ENCODE measurements around the gene CD200R1L. TPM values are rescaled to one million over a fixed set of nuclear protein-coding genes. Genes with fewer than 3 reads are reported as not detected.
"Not testable (repeated sequence)": the region's sequence is repeated elsewhere in the genome, so short reads cannot be mapped to it uniquely, and the experiment has no call there.

CD200R1L gene, protein sequence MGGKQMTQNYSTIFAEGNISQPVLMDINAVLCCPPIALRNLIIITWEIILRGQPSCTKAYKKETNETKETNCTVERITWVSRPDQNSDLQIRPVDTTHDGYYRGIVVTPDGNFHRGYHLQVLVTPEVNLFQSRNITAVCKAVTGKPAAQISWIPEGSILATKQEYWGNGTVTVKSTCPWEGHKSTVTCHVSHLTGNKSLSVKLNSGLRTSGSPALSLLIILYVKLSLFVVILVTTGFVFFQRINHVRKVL
- not detected in 2 replicates for total RNA-seq

DNA sequence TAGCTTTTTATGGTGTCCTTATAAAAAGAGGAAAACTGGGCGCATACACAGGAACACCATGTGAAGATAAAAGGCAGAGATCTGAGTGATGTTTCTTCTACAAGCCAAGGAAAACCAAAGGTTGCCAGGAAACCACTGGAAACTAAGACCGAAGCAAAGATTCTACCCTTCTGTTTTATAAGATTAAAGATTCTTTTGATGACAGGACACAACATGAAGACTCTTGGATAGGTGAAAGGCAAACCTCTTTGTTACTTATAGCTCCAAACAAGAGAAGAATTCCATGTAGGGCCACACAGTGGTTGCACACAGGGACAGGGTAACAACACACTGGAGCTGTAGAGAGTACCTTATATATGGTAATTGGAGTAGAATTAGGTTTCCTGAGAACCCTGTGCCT lies at the start of gene CD200R1L:
Gene CD200R1L (minus strand): TSS at position 101 of the 400 bp plus-strand sequence. CDS start 17,497 bp downstream, outside the sequence.
- DNase-seq (ENCODE audit: low read depth, low spot score) = no peak

DNA sequence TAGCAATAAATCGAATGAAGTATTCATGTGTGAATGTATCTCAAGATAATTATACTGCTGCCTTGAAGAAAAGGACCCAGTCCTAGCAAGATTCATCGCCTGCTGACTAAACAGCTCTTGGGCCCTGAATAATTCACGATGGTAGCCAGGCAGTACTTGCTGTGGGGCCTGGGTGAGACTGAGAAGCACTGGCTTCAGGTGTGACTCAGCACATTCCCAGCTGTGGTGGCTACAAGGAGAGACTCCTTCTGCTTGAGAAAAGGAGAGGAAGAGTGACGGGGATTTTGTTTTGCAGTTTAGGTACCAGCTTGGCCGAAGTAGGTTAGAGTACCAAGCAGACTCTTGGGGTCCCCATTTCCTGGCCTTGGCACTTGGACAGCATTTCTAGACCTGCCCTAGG lies 47.6 kb upstream of the CD200R1L start:
- DNase-seq (ENCODE audit: low read depth, low spot score) = no peak

DNA sequence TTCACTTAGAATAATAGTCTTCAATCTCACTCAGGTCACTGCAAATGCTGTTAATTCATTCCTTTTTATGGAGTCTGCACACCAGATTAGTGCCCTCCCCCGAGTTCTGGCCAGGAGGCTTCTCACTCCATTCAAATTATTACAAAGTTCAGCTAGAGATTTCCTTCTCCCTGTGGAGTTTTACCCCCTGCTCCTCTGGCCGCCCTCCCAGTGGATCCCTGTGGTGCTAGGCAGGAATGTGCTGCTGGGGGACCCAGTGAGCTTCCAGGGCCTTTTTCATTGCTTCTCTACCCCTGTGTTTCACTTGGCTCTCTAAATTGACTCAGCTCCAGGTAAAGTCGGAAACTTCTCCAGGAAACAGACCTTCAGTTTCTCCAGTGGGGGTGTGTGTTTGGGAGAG lies 42.7 kb upstream of the CD200R1L start:
- no peak for DNase-seq (ENCODE audit: low read depth, low spot score)

DNA sequence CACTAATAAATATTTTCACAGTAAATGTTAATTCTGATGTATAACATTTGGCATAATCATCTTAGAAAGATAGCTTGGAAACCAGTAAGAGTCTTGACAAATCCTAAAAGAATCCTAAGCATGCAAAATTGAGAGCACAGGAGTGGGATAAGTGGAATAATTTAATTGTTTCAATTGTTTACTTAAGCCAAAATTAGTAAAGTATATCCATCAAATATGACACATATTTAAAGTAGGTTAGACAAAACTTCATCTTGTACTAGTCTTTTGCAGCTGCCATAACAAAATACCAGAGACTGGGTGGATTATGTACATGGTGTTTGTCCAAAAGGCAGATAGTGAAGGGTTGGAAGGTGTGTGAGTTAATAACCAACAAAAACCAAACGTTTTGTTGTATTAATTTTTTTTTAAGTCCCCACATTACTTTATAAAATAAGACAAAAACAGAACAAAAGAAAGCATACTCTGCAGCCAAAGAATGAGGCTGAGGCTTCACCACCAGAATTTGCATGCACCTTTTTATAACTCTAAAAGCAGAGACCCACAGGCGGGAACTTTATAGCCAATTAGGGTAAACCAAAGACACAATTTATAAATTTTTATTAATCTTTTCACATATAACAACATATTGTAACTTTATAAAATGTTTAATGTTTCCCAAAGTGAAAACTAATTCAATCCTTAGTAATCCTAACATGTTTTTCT lies 41.9 kb upstream of the CD200R1L start:
- DNase-seq (ENCODE audit: low read depth, low spot score) = no peak

DNA sequence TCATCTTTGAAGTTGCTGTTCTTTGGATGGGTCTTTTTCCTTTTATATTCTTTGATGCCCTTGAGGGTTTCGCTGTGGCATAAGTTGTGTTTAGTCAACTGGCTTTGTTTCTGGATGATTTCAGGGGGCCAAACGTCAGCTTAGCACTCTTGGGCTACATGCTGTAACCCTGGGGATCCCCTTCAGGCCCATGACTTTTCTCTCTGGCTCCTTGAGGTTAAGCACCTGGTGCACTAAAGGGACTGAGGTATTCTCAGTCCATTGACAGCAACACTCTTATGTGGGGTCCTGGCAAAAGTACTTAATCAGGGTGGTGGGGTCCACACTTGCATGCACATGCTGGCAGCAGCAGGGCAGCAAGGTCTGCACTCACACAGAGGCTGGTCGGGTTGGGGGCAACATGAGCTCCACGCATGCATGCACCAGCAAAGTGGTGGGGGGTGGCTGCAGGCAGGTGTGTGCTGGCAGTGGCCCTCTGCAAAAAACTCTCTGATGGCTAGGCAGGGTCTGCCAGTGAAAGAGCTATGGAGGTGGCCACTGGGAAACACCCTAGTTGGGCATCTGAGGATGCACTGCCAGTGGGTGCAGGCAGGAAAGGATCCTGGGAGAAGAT lies 38.1 kb upstream of the CD200R1L start:
- no peak for DNase-seq (ENCODE audit: low read depth, low spot score)

DNA sequence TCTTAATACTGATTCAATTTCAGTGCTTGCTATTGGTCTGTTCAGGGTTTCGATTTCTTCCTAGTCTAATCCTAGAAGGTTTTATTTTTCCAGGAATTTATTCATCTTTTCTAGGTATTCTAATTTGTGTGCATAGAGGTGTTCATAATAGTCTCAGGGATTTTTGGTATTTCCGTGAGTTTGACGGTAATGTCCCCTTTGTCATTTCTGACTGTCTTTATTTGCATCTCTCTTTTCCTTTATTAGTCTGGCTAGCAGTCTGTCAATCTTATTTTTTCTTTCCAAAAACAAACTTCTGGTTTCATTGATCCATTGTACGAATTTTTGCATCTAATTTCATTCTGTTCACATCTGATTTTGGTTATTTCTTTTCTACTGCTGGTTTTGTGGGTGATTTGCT lies 35.2 kb upstream of the CD200R1L start:
- no peak for DNase-seq (ENCODE audit: low read depth, low spot score)

DNA sequence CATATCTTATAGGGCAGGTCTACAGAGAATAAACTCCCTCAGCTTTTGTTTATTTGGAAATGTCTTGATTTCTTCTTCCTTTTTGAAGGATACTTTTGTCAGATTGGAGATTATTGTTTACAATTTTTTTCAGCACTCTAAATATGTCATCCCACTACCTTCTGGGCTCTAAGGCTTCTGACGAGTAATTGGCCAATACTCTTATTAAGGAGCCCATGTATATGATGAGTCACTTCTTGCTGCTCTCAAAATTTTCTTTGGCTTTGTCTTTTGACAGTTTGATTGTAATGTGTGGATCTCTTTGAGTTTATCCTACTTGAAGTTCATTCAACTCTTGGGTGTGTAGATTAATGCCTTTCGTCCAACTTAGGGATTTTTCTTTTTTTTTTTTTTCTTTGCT lies 28.9 kb upstream of the CD200R1L start:
- DNase-seq (ENCODE audit: low read depth, low spot score) = no peak

DNA sequence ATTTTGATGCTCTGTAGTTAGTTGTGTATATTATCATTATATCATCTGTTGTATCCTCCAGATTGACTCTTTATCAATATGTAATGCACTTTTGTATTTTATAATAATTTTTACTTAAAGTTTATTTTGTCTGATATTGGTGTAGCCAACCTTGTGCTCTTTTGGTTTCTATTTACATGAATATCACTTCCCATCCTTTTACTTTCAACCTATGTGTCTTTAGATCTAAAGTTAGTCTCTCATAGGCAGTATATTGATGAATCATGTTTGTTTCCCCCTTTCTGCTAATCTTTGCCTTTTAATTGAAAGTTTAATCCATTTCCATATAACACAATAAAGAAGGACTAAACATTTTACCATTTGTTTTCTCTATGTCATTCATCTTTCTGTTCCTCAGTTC lies 28.1 kb upstream of the CD200R1L start:
- no peak for DNase-seq (ENCODE audit: low read depth, low spot score)

DNA sequence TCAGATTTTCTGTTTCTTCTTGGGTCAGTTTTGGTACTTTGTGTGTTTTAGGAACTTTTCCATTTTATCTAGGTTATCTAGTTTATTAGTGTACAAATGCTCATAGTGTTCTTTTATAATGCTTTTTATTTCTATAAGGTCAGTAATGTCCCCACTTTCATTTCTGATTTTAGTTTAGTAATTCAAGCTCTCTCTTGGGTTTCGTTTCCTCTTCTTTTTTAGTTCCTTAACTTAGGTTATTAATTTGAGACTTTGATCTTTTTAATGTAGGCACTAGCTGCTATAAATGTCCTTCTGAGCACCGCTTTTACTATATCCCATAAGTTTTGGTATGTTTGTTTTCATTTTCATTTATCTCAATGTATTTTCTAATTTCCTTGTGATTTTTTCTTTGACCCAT lies 27.0 kb upstream of the CD200R1L start:
- no peak for DNase-seq (ENCODE audit: low read depth, low spot score)

DNA sequence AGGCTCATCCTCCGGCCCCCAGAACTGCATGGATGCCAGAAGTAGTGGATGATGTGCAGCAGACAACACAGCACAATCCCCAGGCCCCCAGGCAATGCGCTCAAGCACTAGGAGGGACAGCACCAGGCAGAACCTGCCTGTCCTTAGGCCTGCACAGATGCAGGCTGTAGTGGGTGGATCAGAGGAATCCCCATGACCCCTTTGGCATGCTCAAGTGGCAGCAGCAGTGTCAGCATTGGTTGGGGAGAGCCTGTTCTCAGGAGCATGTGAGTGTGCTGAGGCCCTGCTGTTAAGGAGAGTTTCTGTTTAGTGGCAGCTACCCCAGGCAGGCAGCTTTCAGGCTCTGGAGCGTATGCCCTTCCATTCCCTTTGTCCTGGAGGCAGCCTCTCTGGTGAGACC lies 25.1 kb upstream of the CD200R1L start:
- no peak for DNase-seq (ENCODE audit: low read depth, low spot score)

DNA sequence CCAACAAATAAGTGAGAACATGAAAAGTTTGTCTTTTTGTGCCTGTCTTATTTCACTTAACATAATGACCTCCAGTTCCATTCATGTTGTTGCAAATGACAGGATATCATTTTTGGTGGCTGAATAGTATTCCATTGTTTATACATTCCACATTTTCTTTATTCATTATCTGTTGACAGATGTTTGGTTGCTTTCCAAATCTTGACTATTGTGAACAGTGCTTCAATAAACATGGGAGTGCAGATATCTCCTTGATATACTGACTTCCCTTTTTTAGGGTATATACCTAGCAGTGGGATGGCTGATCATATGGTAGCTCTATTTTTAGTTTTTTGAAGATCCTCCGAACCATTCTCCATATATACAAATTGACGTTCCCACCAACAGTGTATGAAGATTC lies 19.1 kb upstream of the CD200R1L start:
- no peak for DNase-seq (ENCODE audit: low read depth, low spot score)

DNA sequence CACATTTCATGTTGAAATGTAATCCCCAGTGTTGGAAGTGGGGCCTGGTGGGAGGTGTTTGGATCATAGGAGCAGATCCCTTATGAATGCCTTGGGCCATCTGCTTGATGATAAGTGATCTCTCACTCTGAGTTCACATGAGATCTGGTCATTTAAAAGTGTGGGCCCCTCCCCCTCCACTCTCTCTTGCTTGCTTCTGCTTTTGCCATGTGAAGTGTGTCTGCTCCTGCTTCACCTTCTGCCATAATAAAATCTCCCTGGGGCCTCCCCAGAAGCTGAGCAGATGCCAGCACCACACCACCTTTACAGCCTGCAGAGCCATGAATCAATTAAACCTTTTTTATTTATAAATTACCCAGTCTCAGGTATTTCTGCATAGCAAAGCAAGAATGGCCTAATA lies 14.2 kb upstream of the CD200R1L start:
- DNase-seq (ENCODE audit: low read depth, low spot score) = no peak

DNA sequence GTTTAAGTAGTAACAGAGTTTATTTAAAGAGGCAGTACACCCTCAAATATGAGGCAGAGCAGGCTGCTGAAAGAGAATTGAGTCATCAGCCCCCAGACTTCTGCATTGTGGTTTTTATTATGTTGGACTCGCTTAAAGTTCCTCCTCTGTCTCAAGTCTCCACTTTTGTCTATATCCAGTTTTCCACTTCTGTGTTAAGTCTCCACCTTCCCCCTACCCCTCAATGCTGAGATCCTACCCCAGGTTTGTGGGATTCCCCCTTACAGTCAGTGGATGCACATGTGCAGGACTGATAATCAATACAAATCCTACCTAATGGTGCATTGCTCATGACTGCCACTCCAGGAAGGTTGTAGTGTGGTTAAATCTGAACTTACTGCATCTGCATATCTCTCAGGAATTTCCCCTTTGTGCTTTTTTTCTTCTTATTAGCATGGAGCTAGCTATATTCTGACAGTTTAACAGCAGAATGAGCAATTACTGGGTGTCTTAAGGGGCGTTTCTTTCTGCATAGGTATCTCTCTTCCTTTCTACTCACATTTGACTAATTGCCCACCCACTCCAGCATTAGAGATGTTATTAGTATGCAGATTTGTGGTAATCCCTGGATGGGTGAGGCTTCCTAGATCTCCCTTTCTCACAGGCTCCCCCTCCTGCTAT lies 11.9 kb upstream of the CD200R1L start:
- DNase-seq (ENCODE audit: low read depth, low spot score) = no peak

DNA sequence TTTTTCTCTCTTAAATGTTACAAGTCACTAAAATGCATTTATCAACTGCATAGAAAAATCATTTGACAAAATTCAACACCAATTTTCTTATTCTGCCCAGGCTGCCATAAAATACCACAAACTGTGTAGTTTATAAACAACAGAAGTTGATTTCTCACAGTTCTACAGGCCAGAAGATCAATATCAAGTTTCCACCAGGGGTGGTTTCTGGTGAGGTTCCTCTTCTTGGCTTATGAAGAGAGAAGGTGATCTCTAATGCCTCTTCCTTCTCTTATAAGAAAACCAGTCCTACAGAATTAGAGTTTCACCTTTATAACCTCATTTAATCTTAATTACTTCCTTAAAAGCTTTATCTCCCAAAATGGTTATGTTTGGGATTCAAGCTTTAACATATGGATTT lies 10.9 kb upstream of the CD200R1L start:
- no peak for DNase-seq (ENCODE audit: low read depth, low spot score)

DNA sequence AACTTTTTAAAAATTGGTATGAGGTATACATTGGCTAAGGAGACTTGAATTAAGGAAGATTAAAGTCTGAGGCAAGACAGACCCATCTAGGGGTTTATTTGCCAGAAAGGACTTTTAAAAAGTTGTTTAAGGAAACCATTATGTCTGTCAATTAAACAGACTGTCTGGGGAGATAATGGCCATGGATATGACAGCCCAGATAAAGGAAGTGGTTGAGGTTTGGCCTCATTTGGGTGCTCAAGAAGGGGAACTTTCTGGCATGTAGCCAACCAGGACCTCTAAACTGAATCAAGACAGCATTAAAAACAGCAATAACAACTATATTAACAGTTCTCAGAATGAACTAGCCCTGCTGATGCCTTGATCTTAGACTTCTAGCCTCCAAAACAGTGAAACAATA lies 9.9 kb upstream of the CD200R1L start:
- DNase-seq (ENCODE audit: low read depth, low spot score) = no peak

DNA sequence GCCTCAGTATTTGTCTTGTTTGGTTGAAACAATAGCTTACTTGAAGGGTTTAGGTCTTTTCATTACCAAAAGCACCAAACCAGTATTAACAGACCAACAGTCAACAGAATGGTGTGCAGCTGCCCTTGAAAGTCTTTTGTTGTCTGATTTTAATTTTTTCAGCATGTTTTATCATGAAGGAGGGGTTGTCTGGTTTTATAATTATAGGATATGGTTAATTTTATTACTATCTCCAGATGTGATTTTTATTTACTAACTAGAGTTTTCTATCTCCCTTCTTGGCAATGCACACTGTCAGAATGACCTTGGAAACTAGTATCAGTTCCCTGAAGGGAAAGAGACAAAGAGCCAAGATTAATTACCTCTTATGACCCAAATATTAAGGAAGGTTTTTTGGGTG lies 9.2 kb upstream of the CD200R1L start:
- DNase-seq (ENCODE audit: low read depth, low spot score) = no peak

DNA sequence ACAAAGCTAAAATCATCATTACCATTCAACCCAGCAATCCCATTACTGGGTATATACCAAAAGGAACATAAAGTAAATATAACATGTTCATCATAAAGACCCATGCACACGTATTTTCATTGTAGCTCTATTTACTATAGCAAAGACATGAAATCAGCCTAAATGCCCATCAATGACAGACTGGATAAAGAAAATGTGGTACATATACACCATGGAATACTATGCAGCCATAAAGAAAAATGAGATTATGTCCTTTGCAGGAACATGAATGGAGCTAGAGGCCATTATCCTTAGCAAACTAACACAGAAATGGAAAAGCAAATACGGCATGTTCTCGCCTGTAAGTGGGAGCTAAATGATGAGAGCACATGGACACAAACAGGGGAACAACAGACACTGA lies 8.4 kb upstream of the CD200R1L start:
- DNase-seq (ENCODE audit: low read depth, low spot score) = not testable (repeated sequence)

DNA sequence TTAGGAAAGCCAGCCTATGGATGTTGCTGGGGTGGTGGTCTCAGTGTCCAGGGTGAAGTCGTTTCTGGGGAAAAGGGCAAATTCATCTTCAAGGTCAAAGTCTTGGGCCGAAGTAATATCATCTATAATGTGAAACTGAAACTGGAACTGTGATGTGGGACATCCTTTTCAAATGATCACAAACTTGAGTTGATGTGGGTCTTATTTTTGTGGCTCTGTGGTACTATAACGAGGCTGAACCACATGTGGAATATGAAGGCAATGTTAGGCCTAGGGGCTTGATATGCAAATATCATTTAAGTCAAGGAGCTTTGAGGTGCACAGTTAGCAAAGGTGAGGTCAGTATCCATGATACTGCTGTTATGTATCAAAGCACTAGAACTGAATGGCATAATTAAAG lies 1.5 kb upstream of the CD200R1L start:
- no peak for DNase-seq (ENCODE audit: low read depth, low spot score)

DNA sequence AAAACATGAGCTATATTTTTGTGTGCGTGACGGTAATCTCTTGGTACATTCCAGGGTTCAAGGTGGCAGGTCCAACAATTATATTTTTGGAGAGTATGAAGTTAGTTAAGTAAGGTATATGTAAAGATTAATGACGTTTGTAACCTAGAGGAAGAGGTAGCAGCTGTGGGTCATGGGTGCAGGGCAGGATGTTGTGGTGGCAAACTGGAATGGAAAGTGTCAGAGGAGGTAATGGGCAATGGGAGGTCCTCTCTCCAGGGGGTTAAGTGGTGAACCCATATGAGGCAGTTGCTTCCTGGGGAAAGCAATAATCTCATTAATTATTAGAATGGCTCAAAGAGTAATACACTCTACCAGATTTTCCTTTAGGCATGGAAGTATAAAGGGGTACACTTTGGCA lies 1.0 kb upstream of the CD200R1L start:
- no peak for DNase-seq (ENCODE audit: low read depth, low spot score)

DNA sequence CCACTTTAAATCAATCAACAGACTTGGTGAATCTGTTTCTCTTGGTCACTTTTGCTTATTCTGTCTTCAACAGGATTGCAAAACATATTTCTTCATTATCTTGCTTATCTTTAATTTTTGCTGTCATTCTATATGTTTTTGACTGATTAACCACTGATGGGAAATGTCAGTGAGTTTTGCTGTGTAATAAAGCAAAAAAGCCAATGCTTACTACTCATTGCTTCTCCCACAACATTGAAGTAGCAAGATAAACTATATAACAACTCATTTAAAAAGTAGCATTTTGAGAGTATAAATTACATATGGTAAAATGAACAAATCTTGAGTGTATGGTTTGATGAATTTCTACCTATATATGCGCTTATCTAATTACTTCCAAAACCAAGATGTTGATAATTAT lies 892 bp downstream of the CD200R1L start:
- no peak for DNase-seq (ENCODE audit: low read depth, low spot score)

DNA sequence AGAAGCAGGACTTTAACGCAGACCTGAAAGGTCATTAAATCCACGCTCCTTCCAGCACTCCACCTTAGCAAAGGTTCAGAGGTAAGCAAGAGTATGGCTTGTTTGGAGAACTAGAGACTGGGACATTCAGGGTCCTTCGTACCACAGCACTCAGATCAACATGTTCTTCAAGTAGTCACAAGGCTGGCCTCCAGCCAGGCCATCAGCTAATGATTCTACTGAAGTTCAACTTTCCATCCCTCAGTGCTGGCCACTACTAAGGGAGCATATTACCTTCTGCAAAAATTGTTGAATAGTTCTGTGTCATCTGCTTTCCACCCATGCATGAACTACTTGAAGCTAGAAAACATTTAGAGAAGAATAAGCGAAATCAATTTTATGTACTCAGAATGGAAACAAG lies 17.6 kb downstream of the CD200R1L start:
- no peak for DNase-seq (ENCODE audit: low read depth, low spot score)

Data from pulmonary artery endothelial cell (primary cell).